ENCODE data around the gene RAPGEF4. TPM values are rescaled to one million over a fixed set of nuclear protein-coding genes. Genes with fewer than 3 reads are reported as not detected.

The RAPGEF4 gene
- total and polyA plus RNA-seq, 9 of the 15 experiments (the other 6 are each of a cell fraction or from before 2014, with no cell fraction given): 0.04 to 0.33 (median 0.13) TPM; not detected in 6

DNA sequence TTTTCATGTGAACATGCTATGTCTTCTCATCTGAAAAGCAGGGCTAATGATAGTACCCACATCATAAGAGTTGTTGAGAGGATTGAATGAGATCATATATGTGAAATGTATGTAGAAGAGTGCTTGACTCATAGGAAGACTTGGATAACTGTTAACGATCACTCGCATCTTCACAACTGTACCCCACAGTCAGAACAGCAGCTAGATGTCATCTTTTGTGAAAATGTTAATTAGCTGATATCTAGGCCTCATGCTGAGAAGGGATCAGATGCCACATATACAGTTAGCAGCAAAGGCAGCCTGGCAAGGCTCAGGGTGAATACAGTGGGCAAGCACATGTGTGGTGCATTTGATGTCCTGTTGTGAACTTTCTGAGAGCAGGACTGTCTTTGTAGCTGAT lies 364.2 kb downstream of the RAPGEF4 start:
- no peaks in the 10 kb centered on the region for H4K20me1 ChIP-seq (replicated peaks; ENCODE audit: control insufficient read depth, insufficient read depth, low read length)
- H3K27ac ChIP-seq (ENCODE audit: extremely low read depth, low read depth, low read length): no peak overlapping the region
- no peak for DNase-seq (ENCODE audit: extremely low read depth in 1 of 4, low spot score in 3 of 4)
- H3K4me3 ChIP-seq: no peak overlapping the region
- no peaks in the 10 kb centered on the region; a peak in 1 of 5 replicates for H3K4me1 ChIP-seq (replicated peaks in 1 of 2; ENCODE audit: control insufficient read depth in 2 of 2, insufficient read depth in 2 of 2, low read length in 2 of 2)
- BruUV-seq (replicated peaks): no TSS peak
- in situ Hi-C loops (cut with MboI): no loop called here
- no peaks in the 10 kb centered on the region for H3K9me1 ChIP-seq (ENCODE audit: control insufficient read depth, insufficient read depth, low read length)
- no peak for FAIRE-seq
- intact Hi-C loops (cut with micrococcal nuclease): no loop called here
- H3K9ac ChIP-seq (ENCODE audit: insufficient read depth in 1 of 2, low read depth in 2 of 2, low read length in 2 of 2): no peak overlapping the region
- no peak for TF ChIP-seq XRCC3 (IDR thresholded peaks at IDR 0.05)
- H2AFZ ChIP-seq (ENCODE audit: low read depth, low read length): no peak overlapping the region
- no peak overlapping the region for H3K4me2 ChIP-seq (ENCODE audit: insufficient read depth, low read length)
- H3K79me2 ChIP-seq (ENCODE audit: control insufficient read depth, insufficient read depth, low read length): peaks cover 4% of the 10 kb centered on the region; the same call in 1 of the 3 replicates
- H3K27me3 ChIP-seq (ENCODE audit: control insufficient read depth in 2 of 2, insufficient read depth in 2 of 2, low read length in 2 of 2): no peaks in the 10 kb centered on the region
- POLR2A ChIA-PET: interaction anchor here (1.2 to 1.9 kb wide), 2 partner anchors 9 kb away, joined by 5 to 6 read pairs; no protein-coding TSS in a partner anchor
- CTCF ChIA-PET (ENCODE audit: low intra/inter-chr PET ratio): no interaction called here
- whole genome bisulfite sequencing (ENCODE audit: insufficient coverage, low coverage, missing lambda C conversion rate): 91% methylated on average over 2 of the region's 2 CpGs
- H3K9me3 ChIP-seq (replicated peaks; ENCODE audit: control insufficient read depth, insufficient read depth, low read depth, low read length): no peaks in the 10 kb centered on the region
- no peak for ATAC-seq
- H3K36me3 ChIP-seq (ENCODE audit: control insufficient read depth, insufficient read depth, low read length): peaks cover 41% of the 10 kb centered on the region

DNA sequence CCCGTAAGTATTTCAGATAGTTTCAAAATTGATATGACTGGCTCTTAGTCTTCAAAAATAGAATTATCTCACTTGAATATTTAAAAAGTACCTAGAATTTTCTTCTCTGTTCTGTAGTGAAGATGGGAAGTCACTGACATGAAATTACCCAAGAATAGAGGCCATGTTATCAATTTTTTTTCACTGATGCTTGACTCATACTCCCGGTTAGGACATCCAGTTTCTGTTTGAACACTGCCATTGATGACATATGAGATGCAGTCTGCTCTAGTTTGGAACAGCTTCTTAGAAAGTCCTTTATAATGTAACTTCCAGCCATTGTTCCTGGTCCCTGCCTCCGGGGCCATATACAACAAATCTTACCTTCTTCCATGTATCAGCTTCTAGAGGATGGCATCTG lies 366.0 kb downstream of the RAPGEF4 start:
- BruUV-seq (replicated peaks): no TSS peak
- TF ChIP-seq POLR2A (conservative IDR thresholded peaks at IDR 0.05) (no peak), PHB2 (IDR thresholded peaks at IDR 0.05; ENCODE audit: low read depth) (no peak), FOSL1 (tag; conservative IDR thresholded peaks at IDR 0.05) (no peak), KLF10 (CRISPR knock-in tag; IDR thresholded peaks at IDR 0.05) (no peak), HNRNPL (IDR thresholded peaks at IDR 0.05; ENCODE audit: low read depth, low read length) (no peak), SMAD1 (IDR thresholded peaks at IDR 0.05; ENCODE audit: low read depth, low read length, partially characterized antibody) (no peak), SMARCB1 (IDR thresholded peaks at IDR 0.05; ENCODE audit: insufficient read length, low read depth) (no peak), ZNF324 (CRISPR knock-in tag; IDR thresholded peaks at IDR 0.05) (no peak), NR4A1 (CRISPR knock-in tag; IDR thresholded peaks at IDR 0.05) (no peak), NR4A1 (tag; IDR thresholded peaks at IDR 0.05) (no peak)
- TF ChIP-seq, protein P1, sequence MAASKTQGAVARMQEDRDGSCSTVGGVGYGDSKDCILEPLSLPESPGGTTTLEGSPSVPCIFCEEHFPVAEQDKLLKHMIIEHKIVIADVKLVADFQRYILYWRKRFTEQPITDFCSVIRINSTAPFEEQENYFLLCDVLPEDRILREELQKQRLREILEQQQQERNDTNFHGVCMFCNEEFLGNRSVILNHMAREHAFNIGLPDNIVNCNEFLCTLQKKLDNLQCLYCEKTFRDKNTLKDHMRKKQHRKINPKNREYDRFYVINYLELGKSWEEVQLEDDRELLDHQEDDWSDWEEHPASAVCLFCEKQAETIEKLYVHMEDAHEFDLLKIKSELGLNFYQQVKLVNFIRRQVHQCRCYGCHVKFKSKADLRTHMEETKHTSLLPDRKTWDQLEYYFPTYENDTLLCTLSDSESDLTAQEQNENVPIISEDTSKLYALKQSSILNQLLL (CRISPR knock-in tag; IDR thresholded peaks at IDR 0.05; ENCODE audit: borderline replicate concordance): no peak
- TF ChIP-seq, protein P2, sequence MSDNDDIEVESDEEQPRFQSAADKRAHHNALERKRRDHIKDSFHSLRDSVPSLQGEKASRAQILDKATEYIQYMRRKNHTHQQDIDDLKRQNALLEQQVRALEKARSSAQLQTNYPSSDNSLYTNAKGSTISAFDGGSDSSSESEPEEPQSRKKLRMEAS (CRISPR knock-in tag; IDR thresholded peaks at IDR 0.05): no peak
- TF ChIP-seq, protein P3, sequence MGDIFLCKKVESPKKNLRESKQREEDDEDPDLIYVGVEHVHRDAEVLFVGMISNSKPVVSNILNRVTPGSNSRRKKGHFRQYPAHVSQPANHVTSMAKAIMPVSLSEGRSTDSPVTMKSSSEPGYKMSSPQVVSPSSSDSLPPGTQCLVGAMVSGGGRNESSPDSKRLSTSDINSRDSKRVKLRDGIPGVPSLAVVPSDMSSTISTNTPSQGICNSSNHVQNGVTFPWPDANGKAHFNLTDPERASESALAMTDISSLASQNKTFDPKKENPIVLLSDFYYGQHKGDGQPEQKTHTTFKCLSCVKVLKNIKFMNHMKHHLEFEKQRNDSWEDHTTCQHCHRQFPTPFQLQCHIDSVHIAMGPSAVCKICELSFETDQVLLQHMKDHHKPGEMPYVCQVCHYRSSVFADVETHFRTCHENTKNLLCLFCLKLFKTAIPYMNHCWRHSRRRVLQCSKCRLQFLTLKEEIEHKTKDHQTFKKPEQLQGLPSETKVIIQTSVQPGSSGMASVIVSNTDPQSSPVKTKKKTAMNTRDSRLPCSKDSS (IDR thresholded peaks at IDR 0.05; ENCODE audit: low read depth, partially characterized antibody): no peak
- TF ChIP-seq, protein P4, sequence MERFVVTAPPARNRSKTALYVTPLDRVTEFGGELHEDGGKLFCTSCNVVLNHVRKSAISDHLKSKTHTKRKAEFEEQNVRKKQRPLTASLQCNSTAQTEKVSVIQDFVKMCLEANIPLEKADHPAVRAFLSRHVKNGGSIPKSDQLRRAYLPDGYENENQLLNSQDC (CRISPR knock-in tag; IDR thresholded peaks at IDR 0.05): no peak

More for the DNA sequence above, 366.0 kb downstream of the RAPGEF4 start:
- Histone ChIP-seq H3K9ac (ENCODE audit: insufficient read depth in 1 of 2, low read depth in 2 of 2, low read length in 2 of 2) (no peak overlapping the region), H3K79me2 (ENCODE audit: control insufficient read depth, insufficient read depth, low read length) (0 out of 3 replicates have a peak, but pooled peaks cover 4% of the 10 kb centered on the region), H3K27me3 (ENCODE audit: control insufficient read depth in 2 of 2, insufficient read depth in 2 of 2, low read length in 2 of 2) (no peaks in the 10 kb centered on the region), H3K27ac (ENCODE audit: extremely low read depth, low read depth, low read length) (no peak overlapping the region), H3K4me2 (ENCODE audit: insufficient read depth, low read length) (no peak overlapping the region), H3K9me3 (replicated peaks; ENCODE audit: control insufficient read depth, insufficient read depth, low read depth, low read length) (no peaks in the 10 kb centered on the region), H3K4me3 (no peak overlapping the region), H3K4me1 (replicated peaks in 1 of 2; ENCODE audit: control insufficient read depth in 2 of 2, insufficient read depth in 2 of 2, low read length in 2 of 2) (no peaks in the 10 kb centered on the region; a peak in 1 of 5 replicates), H3K36me3 (ENCODE audit: control insufficient read depth, insufficient read depth, low read length) (peaks cover 24% of the 10 kb centered on the region), H3K9me1 (ENCODE audit: control insufficient read depth, insufficient read depth, low read length) (no peaks in the 10 kb centered on the region), H4K20me1 (replicated peaks; ENCODE audit: control insufficient read depth, insufficient read depth, low read length) (no peaks in the 10 kb centered on the region), H2AFZ (ENCODE audit: low read depth, low read length) (no peak overlapping the region)
- in situ Hi-C loops (cut with MboI): no loop called here
- FAIRE-seq (no peak), DNase-seq (ENCODE audit: extremely low read depth in 1 of 4, low spot score in 3 of 4) (no peak), ATAC-seq (no peak)
- CTCF ChIA-PET (ENCODE audit: low intra/inter-chr PET ratio): no interaction called here
- 75% methylated on average over 3 of the region's 3 CpGs for WGBS (ENCODE audit: insufficient coverage, low coverage, missing lambda C conversion rate)
- POLR2A ChIA-PET: interaction anchor here (1.2 kb wide), 1 partner anchor 10 kb away, joined by 3 read pairs; no protein-coding TSS in a partner anchor
- intact Hi-C loops (cut with micrococcal nuclease): no loop called here

Measured in K562 (cell line).